Retinal pigment epithelial cell (primary cell): Measurements from ENCODE around the gene SLC35G3.
"Not testable (repeated sequence)": the region's sequence is repeated elsewhere in the genome, so short reads cannot be mapped to it uniquely, and the experiment has no call there.

Experiments used
- DNase-seq: peaks from one replicate; pipeline ENCODE4 v3.0.0-alpha.2; 2010; ENCODE audit warnings: low read depth
- H3K4me3 ChIP-seq: 2 replicates; pipeline ENCODE4 v1.5.1; 2011; ENCODE audit warnings: mild to moderate bottlenecking, low read length, control low read depth, moderate library complexity
- TF ChIP-seq, protein P1 (sequence below): conservative IDR thresholded peaks from 2 replicates; pipeline ENCODE4 v1.5.1; 2011; ENCODE audit warnings: low read depth, low read length, control low read depth, inconsistent platforms

Gene SLC35G3

DNA sequence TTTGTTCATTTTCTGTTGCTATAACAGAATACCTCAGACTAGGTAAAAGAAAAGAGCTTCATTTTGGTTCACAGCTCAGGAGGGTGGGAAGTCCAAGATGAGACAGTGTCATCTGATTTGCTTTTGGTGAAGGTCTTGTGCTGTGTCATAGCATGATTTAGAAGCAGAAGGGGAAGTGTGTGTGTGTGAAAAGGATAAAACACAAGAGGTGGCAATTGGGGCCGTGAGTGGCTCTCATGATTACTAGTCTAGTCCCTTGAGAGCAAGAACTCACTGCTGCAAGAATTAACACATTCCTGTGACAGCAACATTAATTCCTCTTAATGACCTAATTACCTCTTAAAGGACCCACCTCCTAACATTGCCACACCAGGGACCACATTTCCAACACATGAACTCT, 8.3 kb downstream of the SLC35G3 start:
- no peak overlapping the region for H3K4me3 ChIP-seq
- DNase-seq: no peak
- TF ChIP-seq, protein P1, sequence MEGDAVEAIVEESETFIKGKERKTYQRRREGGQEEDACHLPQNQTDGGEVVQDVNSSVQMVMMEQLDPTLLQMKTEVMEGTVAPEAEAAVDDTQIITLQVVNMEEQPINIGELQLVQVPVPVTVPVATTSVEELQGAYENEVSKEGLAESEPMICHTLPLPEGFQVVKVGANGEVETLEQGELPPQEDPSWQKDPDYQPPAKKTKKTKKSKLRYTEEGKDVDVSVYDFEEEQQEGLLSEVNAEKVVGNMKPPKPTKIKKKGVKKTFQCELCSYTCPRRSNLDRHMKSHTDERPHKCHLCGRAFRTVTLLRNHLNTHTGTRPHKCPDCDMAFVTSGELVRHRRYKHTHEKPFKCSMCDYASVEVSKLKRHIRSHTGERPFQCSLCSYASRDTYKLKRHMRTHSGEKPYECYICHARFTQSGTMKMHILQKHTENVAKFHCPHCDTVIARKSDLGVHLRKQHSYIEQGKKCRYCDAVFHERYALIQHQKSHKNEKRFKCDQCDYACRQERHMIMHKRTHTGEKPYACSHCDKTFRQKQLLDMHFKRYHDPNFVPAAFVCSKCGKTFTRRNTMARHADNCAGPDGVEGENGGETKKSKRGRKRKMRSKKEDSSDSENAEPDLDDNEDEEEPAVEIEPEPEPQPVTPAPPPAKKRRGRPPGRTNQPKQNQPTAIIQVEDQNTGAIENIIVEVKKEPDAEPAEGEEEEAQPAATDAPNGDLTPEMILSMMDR: no peak

DNA sequence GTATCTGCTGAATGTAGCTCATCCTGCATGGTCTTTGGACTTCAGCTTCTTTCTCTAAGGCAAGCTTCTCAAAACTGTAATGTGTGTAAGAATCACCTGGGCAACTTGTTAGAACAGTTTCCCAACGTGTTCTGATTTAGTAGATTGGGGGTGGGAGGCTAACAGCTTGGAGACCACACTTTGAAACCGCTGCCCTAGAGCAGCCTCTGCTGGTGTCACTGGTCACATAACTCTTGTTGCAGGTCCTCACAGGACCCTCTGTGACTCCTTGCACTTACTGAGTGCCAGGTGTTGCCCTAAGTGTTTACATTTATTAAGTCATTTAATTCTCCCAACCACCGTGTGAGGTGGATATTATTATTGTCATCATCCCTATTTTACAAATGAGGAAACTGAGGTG, 9.9 kb downstream of the SLC35G3 start:
- DNase-seq: no peak
- TF ChIP-seq, protein P1: no peak
- no peak overlapping the region for H3K4me3 ChIP-seq

DNA sequence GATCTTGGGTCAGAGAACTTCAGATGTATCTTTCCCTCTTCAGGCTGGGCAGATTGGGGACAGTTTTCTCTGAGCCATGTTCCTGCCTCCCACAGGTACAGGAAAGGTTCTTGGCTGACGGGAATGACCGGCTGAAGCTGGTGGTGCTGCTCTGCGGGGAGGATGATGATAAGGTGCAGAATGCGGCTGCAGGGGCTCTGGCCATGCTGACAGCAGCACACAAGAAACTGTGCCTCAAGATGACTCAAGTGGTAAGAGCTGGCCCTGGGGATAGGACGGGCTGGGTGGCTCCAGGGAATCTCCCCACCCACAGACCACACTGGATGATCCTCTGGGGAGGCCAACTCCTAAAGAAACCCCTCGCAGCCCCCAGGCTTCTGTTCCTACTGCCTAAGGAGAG, 10.9 kb downstream of the SLC35G3 start:
- no peak overlapping the region for H3K4me3 ChIP-seq
- no peak for DNase-seq
- TF ChIP-seq, protein P1: no peak

DNA sequence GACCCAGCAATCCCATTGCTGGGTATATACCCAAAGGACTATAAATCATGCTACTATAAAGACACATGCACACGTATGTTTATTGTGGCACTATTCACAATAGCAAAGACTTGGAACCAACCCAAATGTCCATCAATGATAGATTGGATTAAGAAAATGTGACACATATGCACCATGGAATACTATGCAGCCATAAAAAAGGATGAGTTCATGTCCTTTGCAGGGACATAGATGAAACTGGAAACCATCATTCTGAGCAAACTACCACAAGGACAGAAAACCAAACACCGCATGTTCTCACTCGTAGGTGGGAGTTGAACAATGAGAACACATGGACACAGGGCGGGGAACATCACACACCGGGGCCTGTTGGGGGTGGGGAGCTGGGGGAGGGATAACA, 14.8 kb downstream of the SLC35G3 start:
- not testable (repeated sequence) for DNase-seq, H3K4me3 ChIP-seq

DNA sequence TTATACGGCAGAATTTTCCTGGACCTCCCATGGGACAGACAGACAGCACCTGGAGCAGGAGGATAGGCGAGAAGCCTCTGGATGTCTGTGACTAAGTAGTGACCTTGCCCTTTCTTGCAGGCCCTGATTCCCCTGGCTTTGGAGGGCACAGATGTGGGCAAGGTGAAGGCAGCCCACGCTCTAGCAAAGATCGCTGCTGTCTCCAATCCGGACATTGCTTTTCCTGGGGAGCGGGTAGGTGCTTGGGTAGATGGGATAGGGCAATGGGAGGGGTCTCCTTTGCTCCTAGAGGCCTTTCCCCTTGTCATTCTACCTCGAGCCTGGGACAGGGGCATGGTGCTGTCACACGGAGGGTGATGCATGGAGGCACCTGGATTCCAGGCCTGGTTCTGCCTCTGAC, 17.3 kb downstream of the SLC35G3 start:
- TF ChIP-seq, protein P1: no peak
- H3K4me3 ChIP-seq: no peak overlapping the region
- DNase-seq: no peak

DNA sequence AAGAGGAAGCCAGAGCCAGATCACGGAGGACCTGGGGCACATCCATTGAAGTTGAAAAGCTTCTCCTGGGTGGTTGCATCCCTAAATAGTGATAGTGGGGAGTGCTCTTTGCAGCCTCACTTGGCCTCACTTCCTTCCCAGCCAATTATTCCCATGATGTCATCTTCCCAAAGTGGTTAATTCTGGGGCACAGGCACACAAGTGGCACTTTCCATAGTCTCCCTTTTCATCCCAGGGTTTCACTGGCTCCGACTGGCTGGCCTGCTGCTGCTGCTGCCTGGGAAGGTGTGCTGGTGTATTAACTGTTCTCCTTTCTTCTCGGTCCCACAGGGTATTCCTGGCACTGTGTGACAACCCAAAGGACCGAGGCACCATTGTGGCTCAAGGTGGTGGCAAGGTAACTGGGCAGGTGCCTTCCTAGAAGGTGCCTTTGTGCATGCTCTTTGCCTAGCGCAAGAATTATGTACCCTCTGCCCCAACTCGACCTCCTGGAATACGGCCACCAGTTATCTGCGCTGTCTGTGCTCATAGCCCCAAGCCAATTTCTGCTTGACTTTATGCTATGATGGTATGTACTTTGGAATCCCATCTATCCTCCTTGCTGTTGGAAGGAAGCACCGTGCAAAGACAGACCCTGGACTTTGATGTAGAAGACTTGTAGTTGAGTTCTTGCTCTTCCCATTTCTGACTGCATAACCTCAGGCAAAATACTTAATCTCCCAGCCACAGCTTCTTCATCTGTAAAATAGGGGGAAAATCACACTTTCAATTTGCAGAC, 18.4 kb downstream of the SLC35G3 start:
- DNase-seq: no peak
- TF ChIP-seq, protein P1: no peak
- H3K4me3 ChIP-seq: no peak overlapping the region

DNA sequence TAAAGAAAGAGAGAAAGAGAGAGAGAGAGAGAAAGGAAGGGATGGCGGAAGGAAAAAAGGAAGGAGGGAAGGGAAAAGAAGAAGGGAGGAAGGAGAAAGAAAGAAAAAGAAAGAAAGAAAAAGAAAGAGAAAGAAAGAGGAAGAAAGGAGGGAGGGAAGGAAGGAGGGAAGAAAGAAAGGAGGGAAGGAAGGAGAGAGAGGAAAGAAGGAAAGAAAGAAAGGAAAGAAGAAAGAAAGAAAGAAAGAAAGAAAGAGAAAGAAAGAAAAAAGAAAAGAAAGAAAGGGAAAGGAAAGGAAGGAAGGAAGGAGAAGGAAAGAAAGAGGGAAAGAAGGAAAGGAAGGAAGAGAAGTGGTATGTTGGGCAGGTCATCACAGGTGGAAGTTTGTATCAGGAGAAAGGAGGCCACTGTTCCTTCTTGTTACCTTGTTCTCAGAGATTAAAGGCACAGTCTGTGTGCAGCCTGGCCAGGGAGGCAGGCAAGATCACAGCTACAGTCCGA, 19.3 kb downstream of the SLC35G3 start:
- no peak for DNase-seq
- TF ChIP-seq, protein P1: no peak
- H3K4me3 ChIP-seq: no peak overlapping the region

DNA sequence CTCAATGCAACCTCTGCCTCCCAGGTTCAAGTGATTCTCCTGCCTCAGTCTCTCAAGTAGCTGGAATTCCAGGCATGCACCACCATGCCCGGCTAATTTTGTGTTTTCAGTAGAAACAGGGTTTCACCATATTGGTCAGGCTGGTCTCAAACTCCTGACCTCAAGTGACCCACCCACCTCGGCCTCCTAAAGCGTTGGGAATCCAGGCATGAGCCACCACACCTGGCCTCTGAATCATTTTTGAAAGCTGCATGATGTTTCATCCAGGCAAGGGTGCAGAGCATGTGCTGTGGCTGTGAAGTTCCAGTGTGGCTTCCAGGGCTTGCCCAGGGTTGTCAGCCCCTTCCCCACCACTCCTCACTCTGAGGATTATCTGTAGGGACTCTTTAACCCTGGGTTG, 21.9 kb downstream of the SLC35G3 start:
- not testable (repeated sequence) for H3K4me3 ChIP-seq, DNase-seq
